Panc1 (cell line): ENCODE data around the gene MSTO1. TPM values are rescaled to one million over a fixed set of nuclear protein-coding genes. Genes with fewer than 3 reads are reported as not detected.
"Not testable (repeated sequence)": the region's sequence is repeated elsewhere in the genome, so short reads cannot be mapped to it uniquely, and the experiment has no call there.

Source experiments
- ATAC-seq: fragments of 200-7000 bp; cut with Tn5 transposase; 2 replicates; pipeline ENCODE4 v1.9.1; 2020; ENCODE audit warnings: mild to moderate bottlenecking, moderate library complexity
- Bru-seq: library from RNA; stranded (reverse); fragments of 400-500 nt; gene quantifications from one replicate; lab custom pipeline; 2021; lab: Mats Ljungman, UMichigan
- BruChase-seq, 2 experiments: library from RNA; stranded (reverse); fragments of 400-500 nt; gene quantifications; one replicate each; lab custom pipeline; 2021; lab: Mats Ljungman, UMichigan
- BruUV-seq: library from RNA; stranded (reverse); fragments of 400-500 nt; replicated peaks from 2 replicates; lab custom pipeline; 2021; lab: Mats Ljungman, UMichigan
- CTCF ChIA-PET: fragments of 300-600 bp; sonication (Branson Sonifier 250); formaldehyde crosslinking; loops from one replicate; lab custom pipeline; 2022; ENCODE audit warnings: antibody characterized with exemption; lab: Charles Lee
- POLR2A ChIA-PET: fragments of 300-600 bp; sonication (Branson Sonifier 250); formaldehyde crosslinking; loops from one replicate; lab custom pipeline; 2022; ENCODE audit warnings: antibody characterized with exemption; lab: Charles Lee
- DNase-seq: peaks from one replicate; pipeline ENCODE4 v3.0.0-alpha.2; 2010; ENCODE audit warnings: low read depth, low spot score
- H3K27ac ChIP-seq: 2 replicates; pipeline ENCODE4 v1.5.1; 2011; ENCODE audit warnings: mild to moderate bottlenecking, low read length, inconsistent platforms
- H3K27me3 ChIP-seq: fragments of 200-500 bp; sonication (Bioruptor generic); 2 replicates; pipeline ENCODE4 v1.6.0; 2014; ENCODE audit warnings: low read length, inconsistent platforms; ENCODE audit not compliant: control insufficient read depth, insufficient read depth
- H3K36me3 ChIP-seq: fragments of 200-500 bp; sonication (Bioruptor generic); 2 replicates; pipeline ENCODE4 v1.5.1; 2014; ENCODE audit warnings: inconsistent platforms, mild to moderate bottlenecking, low read length, moderate library complexity; ENCODE audit not compliant: control insufficient read depth, insufficient read depth
- H3K4me1 ChIP-seq: 2 replicates; pipeline ENCODE4 v1.5.1; 2011; ENCODE audit warnings: inconsistent platforms, mild to moderate bottlenecking, low read length, moderate library complexity; ENCODE audit not compliant: control insufficient read depth, insufficient read depth
- H3K4me3 ChIP-seq, 2 experiments: 2 replicates each; pipeline ENCODE4 v1.5.1; 2011 to 2012; ENCODE audit warnings: low read depth in 2 of 2, low read length in 2 of 2, mild to moderate bottlenecking in 2 of 2, inconsistent platforms in 1 of 2, moderate library complexity in 1 of 2
- H3K9me3 ChIP-seq: fragments of 200-500 bp; sonication (Bioruptor generic); 2 replicates; pipeline ENCODE4 v1.5.1; 2014; ENCODE audit warnings: low read depth, mild to moderate bottlenecking, inconsistent platforms, low read length, moderate library complexity; ENCODE audit not compliant: control insufficient read depth, insufficient read depth
- CTCF ChIP-seq: fragments of 450-650 bp; IDR thresholded peaks from 2 replicates; pipeline ENCODE4 v1.5.1; 2017; ENCODE audit warnings: mild to moderate bottlenecking
- POLR2AphosphoS5 ChIP-seq: IDR thresholded peaks from 2 replicates; pipeline ENCODE4 v1.6.1; 2012; ENCODE audit warnings: mild to moderate bottlenecking, low read depth, low read length, moderate library complexity
- REST ChIP-seq, 2 experiments: IDR thresholded peaks; 2 replicates each; pipeline ENCODE4 v1.6.1; 2011 to 2012; ENCODE audit warnings: low read depth in 2 of 2, control low read depth in 1 of 2, low read length in 1 of 2, mild to moderate bottlenecking in 1 of 2, moderate library complexity in 1 of 2; ENCODE audit not compliant: insufficient read depth in 1 of 2
- SIN3A ChIP-seq: IDR thresholded peaks from 2 replicates; pipeline ENCODE4 v1.6.1; 2012; ENCODE audit warnings: low read depth, mild to moderate bottlenecking, low read length, moderate library complexity, borderline replicate concordance; ENCODE audit not compliant: insufficient read depth
- TCF7L2 ChIP-seq: IDR thresholded peaks from 2 replicates; pipeline ENCODE4 v1.6.1; 2011; ENCODE audit warnings: mild to moderate bottlenecking, low read depth, low read length, inconsistent platforms
- in situ Hi-C: cut with HindIII; loops from 2 replicates; pipeline ENCODE4 v1.10.0; 2016; ENCODE audit warnings: low sequenced_read_pairs, low pct_unique_long_range_greater_than_20kb
- intact Hi-C: fragments of 100-400 bp; cut with micrococcal nuclease; formaldehyde crosslinking; loops from one replicate; pipeline ENCODE4 v1.10.0; 2022; ENCODE audit not compliant: unreplicated experiment
- long read RNA-seq: library from polyadenylated mRNA; unstranded; transcript quantifications from one replicate; pipeline ENCODE4 v2.0.0, GENCODE V29; 2021; ENCODE audit not compliant: unreplicated experiment
- polyA plus RNA-seq: library from polyadenylated mRNA; unstranded; fragments of >200 nt; gene quantifications from one replicate; pipeline ENCODE4 v1.2.1, GENCODE V29; 2012; ENCODE audit warnings: missing spikeins; ENCODE audit not compliant: insufficient read length
- total RNA-seq: library from RNA; stranded (reverse); gene quantifications from one replicate; pipeline ENCODE4 v1.2.1, GENCODE V29; 2021; ENCODE audit not compliant: unreplicated experiment

MSTO1 gene
- total RNA-seq (60.9 TPM), Bru-seq, nascent RNA (percentile 71 among the genes with signal in this experiment), BruChase-seq, experiment 1, labeled RNA remaining after a 2-hour chase (percentile 72 among the genes with signal in this experiment), BruChase-seq, experiment 2, labeled RNA remaining after a 6-hour chase (percentile 74 among the genes with signal in this experiment)
- polyA plus RNA-seq, result 55.6 TPM
- long read RNA-seq, transcript MSTO1-201 (14 exons, 2,431 nt), result major isoform, 25 of 63 reads
- long read RNA-seq, partial matches to known transcripts, result 10 of 63 reads
- long read RNA-seq, other reads (novel, unspliced or antisense), result 28 of 63 reads

- BruUV-seq, result TSS peak; percentile 99
- POLR2A ChIA-PET, result no interaction called here
These were observed at the start of gene MSTO1 for GRCh38 chr1:155609515-155610256. Gene MSTO1, plus strand, starts transcription at chr1:155610218. Its CDS starts 31 bp downstream, at chr1:155610249.

GRCh38 chr1:155561779-155562580 lies 48.0 kb upstream of the MSTO1 start:
- CTCF ChIA-PET, in situ Hi-C loops, DNase-seq, H3K36me3 ChIP-seq, H3K27me3 ChIP-seq, BruUV-seq, intact Hi-C loops, POLR2A ChIA-PET, H3K9me3 ChIP-seq: not testable (repeated sequence)
- H3K4me1 ChIP-seq, result peaks cover 11% of the 10 kb centered on the region
- peak overlapping the region; percentile 74 to 92 for H3K4me3 ChIP-seq
- ATAC-seq, result peak; percentile 55
- H3K27ac ChIP-seq, result peak overlapping the region; percentile 85

More at GRCh38 chr1:155609515-155610256, at the start of gene MSTO1:
- in situ Hi-C loops, result no loop called here
- peaks cover 2% of the 10 kb centered on the region for H3K36me3 ChIP-seq
- intact Hi-C loops, result no loop called here
- no peaks in the 10 kb centered on the region for H3K9me3 ChIP-seq
- DNase-seq (peak; percentile 80), ATAC-seq (peak; percentile 97)
- CTCF ChIA-PET, result interaction anchor here (0.5 to 0.6 kb wide), 2 partner anchors 39 to 110 kb away, joined by 8 to 16 read pairs; no protein-coding TSS in a partner anchor
- H3K27ac ChIP-seq, result peak within 1 kb of the TSS; percentile 97
- no peaks in the 10 kb centered on the region for H3K4me1 ChIP-seq
- TF ChIP-seq POLR2AphosphoS5 (peak; percentile 90), SIN3A (peak; percentile 61; the same call in 1 of the 2 replicates), TCF7L2 (peak; percentile 80), REST (IDR thresholded peaks at IDR 0.05; ENCODE audit: insufficient read depth in 1 of 2, low read depth in 2 of 2, low read length in 1 of 2) (no peak), CTCF (no peak)
- H3K4me3 ChIP-seq, result peak within 1 kb of the TSS; percentile 62 to 69
- H3K27me3 ChIP-seq, result no peaks in the 10 kb centered on the region
